ENCODE measurements around the gene PADI4. TPM values are rescaled to one million over a fixed set of nuclear protein-coding genes. Genes with fewer than 3 reads are reported as not detected.

The PADI4 gene
- total RNA-seq, 1 experiment from 2014 or later = 0.26 TPM

DNA sequence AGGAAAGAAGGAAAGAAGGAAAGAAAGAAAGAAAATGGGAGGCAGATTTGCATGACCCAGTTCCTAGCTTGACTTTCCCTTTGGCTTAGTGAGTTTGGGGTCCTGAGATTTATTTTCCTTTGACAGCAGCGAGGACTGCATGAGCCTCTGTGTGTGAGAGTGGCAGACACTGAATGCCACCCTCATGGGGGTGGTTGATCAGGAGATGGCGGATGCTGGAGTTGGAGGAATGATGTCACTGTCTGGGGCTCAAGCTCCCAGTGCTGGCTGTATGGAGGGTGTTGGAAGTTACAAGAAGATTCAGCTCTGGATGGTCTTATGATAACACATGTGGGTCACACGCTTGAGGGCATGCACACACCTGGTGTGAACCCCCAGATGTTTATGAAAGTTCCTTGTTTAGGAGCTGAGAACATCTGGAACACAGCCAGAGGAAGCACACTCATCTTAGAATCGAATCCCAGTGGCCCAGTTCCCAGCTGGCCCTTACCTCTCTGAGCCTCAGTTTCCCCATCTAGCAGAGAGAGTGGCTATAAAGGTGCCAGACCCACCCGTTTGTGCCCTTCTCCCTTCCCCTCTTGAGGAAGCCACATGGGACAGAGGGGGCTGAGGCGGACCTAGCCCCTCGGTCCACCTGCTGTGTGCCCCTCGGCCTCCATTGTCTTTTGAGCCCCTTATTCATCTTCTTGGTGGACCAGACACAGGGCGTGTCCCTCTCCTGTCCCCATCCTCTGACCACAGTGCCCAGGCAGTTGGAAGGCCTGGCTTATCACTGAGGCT, 5.7 kb downstream of the PADI4 start (continued):
- TF ChIP-seq, protein P1, sequence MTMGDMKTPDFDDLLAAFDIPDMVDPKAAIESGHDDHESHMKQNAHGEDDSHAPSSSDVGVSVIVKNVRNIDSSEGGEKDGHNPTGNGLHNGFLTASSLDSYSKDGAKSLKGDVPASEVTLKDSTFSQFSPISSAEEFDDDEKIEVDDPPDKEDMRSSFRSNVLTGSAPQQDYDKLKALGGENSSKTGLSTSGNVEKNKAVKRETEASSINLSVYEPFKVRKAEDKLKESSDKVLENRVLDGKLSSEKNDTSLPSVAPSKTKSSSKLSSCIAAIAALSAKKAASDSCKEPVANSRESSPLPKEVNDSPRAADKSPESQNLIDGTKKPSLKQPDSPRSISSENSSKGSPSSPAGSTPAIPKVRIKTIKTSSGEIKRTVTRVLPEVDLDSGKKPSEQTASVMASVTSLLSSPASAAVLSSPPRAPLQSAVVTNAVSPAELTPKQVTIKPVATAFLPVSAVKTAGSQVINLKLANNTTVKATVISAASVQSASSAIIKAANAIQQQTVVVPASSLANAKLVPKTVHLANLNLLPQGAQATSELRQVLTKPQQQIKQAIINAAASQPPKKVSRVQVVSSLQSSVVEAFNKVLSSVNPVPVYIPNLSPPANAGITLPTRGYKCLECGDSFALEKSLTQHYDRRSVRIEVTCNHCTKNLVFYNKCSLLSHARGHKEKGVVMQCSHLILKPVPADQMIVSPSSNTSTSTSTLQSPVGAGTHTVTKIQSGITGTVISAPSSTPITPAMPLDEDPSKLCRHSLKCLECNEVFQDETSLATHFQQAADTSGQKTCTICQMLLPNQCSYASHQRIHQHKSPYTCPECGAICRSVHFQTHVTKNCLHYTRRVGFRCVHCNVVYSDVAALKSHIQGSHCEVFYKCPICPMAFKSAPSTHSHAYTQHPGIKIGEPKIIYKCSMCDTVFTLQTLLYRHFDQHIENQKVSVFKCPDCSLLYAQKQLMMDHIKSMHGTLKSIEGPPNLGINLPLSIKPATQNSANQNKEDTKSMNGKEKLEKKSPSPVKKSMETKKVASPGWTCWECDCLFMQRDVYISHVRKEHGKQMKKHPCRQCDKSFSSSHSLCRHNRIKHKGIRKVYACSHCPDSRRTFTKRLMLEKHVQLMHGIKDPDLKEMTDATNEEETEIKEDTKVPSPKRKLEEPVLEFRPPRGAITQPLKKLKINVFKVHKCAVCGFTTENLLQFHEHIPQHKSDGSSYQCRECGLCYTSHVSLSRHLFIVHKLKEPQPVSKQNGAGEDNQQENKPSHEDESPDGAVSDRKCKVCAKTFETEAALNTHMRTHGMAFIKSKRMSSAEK (CRISPR knock-in tag; IDR thresholded peaks at IDR 0.05; ENCODE audit: borderline replicate concordance) = no peak
- TF ChIP-seq, protein P2, sequence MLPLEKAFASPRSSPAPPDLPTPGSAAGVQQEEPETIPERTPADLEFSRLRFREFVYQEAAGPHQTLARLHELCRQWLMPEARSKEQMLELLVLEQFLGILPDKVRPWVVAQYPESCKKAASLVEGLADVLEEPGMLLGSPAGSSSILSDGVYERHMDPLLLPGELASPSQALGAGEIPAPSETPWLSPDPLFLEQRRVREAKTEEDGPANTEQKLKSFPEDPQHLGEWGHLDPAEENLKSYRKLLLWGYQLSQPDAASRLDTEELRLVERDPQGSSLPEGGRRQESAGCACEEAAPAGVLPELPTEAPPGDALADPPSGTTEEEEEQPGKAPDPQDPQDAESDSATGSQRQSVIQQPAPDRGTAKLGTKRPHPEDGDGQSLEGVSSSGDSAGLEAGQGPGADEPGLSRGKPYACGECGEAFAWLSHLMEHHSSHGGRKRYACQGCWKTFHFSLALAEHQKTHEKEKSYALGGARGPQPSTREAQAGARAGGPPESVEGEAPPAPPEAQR (CRISPR knock-in tag; IDR thresholded peaks at IDR 0.05) = no peak
- TF ChIP-seq ZNF317 (CRISPR knock-in tag; IDR thresholded peaks at IDR 0.05; ENCODE audit: borderline replicate concordance, low read depth) (no peak), ZNF396 (CRISPR knock-in tag; IDR thresholded peaks at IDR 0.05; ENCODE audit: borderline replicate concordance) (no peak), FOXJ3 (CRISPR knock-in tag; IDR thresholded peaks at IDR 0.05; ENCODE audit: borderline replicate concordance) (no peak), TEAD1 (CRISPR knock-in tag; IDR thresholded peaks at IDR 0.05) (no peak)
- TF ChIP-seq, protein P3, sequence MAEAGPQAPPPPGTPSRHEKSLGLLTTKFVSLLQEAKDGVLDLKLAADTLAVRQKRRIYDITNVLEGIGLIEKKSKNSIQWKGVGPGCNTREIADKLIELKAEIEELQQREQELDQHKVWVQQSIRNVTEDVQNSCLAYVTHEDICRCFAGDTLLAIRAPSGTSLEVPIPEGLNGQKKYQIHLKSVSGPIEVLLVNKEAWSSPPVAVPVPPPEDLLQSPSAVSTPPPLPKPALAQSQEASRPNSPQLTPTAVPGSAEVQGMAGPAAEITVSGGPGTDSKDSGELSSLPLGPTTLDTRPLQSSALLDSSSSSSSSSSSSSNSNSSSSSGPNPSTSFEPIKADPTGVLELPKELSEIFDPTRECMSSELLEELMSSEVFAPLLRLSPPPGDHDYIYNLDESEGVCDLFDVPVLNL (CRISPR knock-in tag; IDR thresholded peaks at IDR 0.05; ENCODE audit: borderline replicate concordance, low read depth) = no peak

DNA sequence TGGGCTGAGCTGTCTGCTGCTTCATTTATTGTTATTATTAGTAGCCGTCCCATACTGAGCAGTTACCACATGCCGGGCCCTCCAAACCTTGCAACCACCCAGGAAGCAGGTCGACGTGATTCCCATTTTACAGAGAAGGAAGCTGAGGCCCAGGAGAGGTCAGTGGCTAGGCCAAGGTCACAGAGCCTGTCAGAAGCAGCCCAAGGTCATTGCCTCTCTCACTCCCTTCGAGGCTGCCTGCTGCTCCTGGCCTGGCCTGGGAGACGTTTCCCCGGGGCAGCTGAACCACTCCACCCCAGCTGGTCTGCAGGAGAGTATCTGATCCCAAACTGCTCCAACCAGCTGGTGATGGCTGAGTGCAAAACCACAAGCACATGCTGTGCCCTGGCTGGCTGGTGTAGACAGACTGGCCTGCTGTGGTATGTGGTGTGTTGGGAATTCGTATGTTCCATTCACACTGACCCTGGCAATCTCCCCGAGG, 6.5 kb downstream of the PADI4 start:
- peaks cover 35% of the 10 kb centered on the region for H3K4me1 Mint-ChIP-seq
- no peak for DNase-seq (ENCODE audit: low spot score)
- H3K4me3 Mint-ChIP-seq = no peak overlapping the region
- POLR2A ChIA-PET = no interaction called here
- CTCF ChIA-PET = no interaction called here
- H3K27ac Mint-ChIP-seq = no peak overlapping the region
- peaks cover 3% of the 10 kb centered on the region; the same call in 1 of the 2 replicates for H3K9me3 Mint-ChIP-seq
- H3K27me3 Mint-ChIP-seq (ENCODE audit: low read depth) = no peaks in the 10 kb centered on the region
- TF ChIP-seq, protein P4, sequence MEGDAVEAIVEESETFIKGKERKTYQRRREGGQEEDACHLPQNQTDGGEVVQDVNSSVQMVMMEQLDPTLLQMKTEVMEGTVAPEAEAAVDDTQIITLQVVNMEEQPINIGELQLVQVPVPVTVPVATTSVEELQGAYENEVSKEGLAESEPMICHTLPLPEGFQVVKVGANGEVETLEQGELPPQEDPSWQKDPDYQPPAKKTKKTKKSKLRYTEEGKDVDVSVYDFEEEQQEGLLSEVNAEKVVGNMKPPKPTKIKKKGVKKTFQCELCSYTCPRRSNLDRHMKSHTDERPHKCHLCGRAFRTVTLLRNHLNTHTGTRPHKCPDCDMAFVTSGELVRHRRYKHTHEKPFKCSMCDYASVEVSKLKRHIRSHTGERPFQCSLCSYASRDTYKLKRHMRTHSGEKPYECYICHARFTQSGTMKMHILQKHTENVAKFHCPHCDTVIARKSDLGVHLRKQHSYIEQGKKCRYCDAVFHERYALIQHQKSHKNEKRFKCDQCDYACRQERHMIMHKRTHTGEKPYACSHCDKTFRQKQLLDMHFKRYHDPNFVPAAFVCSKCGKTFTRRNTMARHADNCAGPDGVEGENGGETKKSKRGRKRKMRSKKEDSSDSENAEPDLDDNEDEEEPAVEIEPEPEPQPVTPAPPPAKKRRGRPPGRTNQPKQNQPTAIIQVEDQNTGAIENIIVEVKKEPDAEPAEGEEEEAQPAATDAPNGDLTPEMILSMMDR (IDR thresholded peaks at IDR 0.05) = no peak
- TF ChIP-seq ZNF423 (CRISPR knock-in tag; IDR thresholded peaks at IDR 0.05) = peak; percentile 17; the same call in 1 of the 2 replicates
- TF ChIP-seq, protein P5, sequence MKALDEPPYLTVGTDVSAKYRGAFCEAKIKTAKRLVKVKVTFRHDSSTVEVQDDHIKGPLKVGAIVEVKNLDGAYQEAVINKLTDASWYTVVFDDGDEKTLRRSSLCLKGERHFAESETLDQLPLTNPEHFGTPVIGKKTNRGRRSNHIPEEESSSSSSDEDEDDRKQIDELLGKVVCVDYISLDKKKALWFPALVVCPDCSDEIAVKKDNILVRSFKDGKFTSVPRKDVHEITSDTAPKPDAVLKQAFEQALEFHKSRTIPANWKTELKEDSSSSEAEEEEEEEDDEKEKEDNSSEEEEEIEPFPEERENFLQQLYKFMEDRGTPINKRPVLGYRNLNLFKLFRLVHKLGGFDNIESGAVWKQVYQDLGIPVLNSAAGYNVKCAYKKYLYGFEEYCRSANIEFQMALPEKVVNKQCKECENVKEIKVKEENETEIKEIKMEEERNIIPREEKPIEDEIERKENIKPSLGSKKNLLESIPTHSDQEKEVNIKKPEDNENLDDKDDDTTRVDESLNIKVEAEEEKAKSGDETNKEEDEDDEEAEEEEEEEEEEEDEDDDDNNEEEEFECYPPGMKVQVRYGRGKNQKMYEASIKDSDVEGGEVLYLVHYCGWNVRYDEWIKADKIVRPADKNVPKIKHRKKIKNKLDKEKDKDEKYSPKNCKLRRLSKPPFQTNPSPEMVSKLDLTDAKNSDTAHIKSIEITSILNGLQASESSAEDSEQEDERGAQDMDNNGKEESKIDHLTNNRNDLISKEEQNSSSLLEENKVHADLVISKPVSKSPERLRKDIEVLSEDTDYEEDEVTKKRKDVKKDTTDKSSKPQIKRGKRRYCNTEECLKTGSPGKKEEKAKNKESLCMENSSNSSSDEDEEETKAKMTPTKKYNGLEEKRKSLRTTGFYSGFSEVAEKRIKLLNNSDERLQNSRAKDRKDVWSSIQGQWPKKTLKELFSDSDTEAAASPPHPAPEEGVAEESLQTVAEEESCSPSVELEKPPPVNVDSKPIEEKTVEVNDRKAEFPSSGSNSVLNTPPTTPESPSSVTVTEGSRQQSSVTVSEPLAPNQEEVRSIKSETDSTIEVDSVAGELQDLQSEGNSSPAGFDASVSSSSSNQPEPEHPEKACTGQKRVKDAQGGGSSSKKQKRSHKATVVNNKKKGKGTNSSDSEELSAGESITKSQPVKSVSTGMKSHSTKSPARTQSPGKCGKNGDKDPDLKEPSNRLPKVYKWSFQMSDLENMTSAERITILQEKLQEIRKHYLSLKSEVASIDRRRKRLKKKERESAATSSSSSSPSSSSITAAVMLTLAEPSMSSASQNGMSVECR (CRISPR knock-in tag; IDR thresholded peaks at IDR 0.05; ENCODE audit: borderline replicate concordance) = no peak
- no peak for TF ChIP-seq ZNF416 (CRISPR knock-in tag; IDR thresholded peaks at IDR 0.05)
- peak; percentile 80; the same call in 1 of the 2 replicates for TF ChIP-seq ESRRA (CRISPR knock-in tag; IDR thresholded peaks at IDR 0.05; ENCODE audit: borderline replicate concordance)
- no peak for ATAC-seq
- H3K36me3 Mint-ChIP-seq = no peaks in the 10 kb centered on the region
